PC-3 (cell line): ENCODE data around the gene TFB1M.

Experiments
- EZH2 ChIP-seq: fragments of 300-600 bp; sonication (generic); IDR thresholded peaks from one replicate; pipeline ENCODE4 v1.6.1; 2017; ENCODE audit warnings: antibody characterized with exemption, mild to moderate bottlenecking, low read length; ENCODE audit not compliant: unreplicated experiment
- EZH2phosphoT487 ChIP-seq: fragments of 300-600 bp; sonication (generic); IDR thresholded peaks from 2 replicates; pipeline ENCODE4 v1.6.1; 2018; ENCODE audit warnings: mild to moderate bottlenecking, antibody characterized with exemption, low read length, borderline replicate concordance
- TF ChIP-seq, protein P1 (sequence below): fragments of 300-600 bp; sonication (generic); conservative IDR thresholded peaks from 2 replicates; pipeline ENCODE4 v1.5.1; 2017; ENCODE audit warnings: antibody characterized with exemption, low read depth, mild to moderate bottlenecking, low read length

DNA sequence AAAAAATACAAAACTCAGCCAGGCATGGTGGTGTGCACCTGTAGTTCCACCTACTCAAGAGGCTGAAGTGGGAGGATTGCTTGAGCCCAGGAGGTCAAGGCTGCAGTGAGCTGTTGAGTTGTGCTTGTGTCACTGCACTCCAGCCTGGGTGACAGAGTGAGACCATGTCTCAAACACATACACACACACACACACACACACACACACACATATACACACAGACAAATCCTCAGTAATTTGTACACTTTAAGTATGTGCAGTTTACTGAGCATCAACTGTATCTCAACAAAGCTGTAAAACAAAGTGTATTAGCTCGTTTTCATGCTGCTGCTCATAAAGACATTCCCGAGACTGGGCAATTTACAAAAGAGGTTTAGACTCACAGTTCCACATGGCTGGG, 7.3 kb downstream of the TFB1M start:
- TF ChIP-seq, protein P1, sequence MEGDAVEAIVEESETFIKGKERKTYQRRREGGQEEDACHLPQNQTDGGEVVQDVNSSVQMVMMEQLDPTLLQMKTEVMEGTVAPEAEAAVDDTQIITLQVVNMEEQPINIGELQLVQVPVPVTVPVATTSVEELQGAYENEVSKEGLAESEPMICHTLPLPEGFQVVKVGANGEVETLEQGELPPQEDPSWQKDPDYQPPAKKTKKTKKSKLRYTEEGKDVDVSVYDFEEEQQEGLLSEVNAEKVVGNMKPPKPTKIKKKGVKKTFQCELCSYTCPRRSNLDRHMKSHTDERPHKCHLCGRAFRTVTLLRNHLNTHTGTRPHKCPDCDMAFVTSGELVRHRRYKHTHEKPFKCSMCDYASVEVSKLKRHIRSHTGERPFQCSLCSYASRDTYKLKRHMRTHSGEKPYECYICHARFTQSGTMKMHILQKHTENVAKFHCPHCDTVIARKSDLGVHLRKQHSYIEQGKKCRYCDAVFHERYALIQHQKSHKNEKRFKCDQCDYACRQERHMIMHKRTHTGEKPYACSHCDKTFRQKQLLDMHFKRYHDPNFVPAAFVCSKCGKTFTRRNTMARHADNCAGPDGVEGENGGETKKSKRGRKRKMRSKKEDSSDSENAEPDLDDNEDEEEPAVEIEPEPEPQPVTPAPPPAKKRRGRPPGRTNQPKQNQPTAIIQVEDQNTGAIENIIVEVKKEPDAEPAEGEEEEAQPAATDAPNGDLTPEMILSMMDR, result no peak
- TF ChIP-seq EZH2 (no peak), EZH2phosphoT487 (no peak)
